Measurements from ENCODE around the gene CDK12.
"Not testable (repeated sequence)": the region's sequence is repeated elsewhere in the genome, so short reads cannot be mapped to it uniquely, and the experiment has no call there.

The CDK12 gene

DNA sequence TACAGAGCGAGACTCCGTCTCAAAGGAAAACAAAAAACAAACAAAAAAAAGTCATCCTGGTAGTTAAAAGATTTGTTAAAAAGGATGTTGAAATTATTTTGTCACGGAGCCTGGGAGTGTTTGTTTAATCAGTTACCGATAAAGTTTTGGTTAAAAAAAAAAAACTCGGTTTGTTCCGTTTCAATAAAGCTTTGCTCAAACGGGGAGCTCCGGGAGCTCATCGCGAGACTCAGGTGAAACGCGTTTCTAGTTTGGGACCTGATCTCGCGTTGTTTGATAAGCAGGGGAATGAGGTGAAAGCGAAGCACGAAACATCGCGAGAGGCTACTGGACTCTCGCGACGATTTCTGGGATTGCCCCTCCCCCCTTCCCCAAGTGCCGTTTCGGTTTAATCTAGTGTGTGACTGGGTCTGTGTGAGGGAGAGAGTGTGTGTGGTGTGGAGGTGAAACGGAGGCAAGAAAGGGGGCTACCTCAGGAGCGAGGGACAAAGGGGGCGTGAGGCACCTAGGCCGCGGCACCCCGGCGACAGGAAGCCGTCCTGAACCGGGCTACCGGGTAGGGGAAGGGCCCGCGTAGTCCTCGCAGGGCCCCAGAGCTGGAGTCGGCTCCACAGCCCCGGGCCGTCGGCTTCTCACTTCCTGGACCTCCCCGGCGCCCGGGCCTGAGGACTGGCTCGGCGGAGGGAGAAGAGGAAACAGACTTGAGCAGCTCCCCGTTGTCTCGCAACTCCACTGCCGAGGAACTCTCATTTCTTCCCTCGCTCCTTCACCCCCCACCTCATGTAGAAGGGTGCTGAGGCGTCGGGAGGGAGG is at the start of gene CDK12:
Gene CDK12, plus strand, starts transcription at position 374 of the 813 bp plus-strand sequence. CDS start 586 bp downstream, outside the sequence.
- H3F3A ChIP-seq (ENCODE audit: low read depth), result peaks cover 3% of the 10 kb centered on the region; the same call in 1 of the 2 replicates
- peaks cover 41% of the 10 kb centered on the region for H4K20me1 ChIP-seq (ENCODE audit: insufficient read depth, low read length, poor library complexity, severe bottlenecking)
- no peaks in the 10 kb centered on the region for H3K36me3 ChIP-seq (ENCODE audit: insufficient read depth, low read length)
- peak within 1 kb of the TSS; percentile 96 for H3K9ac ChIP-seq (ENCODE audit: low read depth, low read length, poor library complexity, severe bottlenecking)
- H3K4me2 ChIP-seq (ENCODE audit: low read depth, low read length, poor library complexity, severe bottlenecking), result peak within 1 kb of the TSS; percentile 97
- no peaks in the 10 kb centered on the region for H3K9me3 ChIP-seq (ENCODE audit: insufficient read depth, low read depth, low read length)
- H3K9me2 ChIP-seq (replicated peaks; ENCODE audit: low read depth, low read length), result no peaks in the 10 kb centered on the region
- H3K27me3 ChIP-seq (ENCODE audit: insufficient read depth, low read length, poor library complexity, severe bottlenecking), result no peaks in the 10 kb centered on the region
- peak within 1 kb of the TSS; percentile 100 for H2AFZ ChIP-seq (ENCODE audit: low read length)
- H3K4me1 ChIP-seq (ENCODE audit: insufficient read depth, low read length, poor library complexity, severe bottlenecking), result peaks cover 22% of the 10 kb centered on the region
- peaks cover 50% of the 10 kb centered on the region for H3K79me2 ChIP-seq (ENCODE audit: insufficient read depth, low read length)
- no peak for TF ChIP-seq EZH2phosphoT487 (IDR thresholded peaks at IDR 0.05; ENCODE audit: borderline replicate concordance)
- no peak for TF ChIP-seq CTCF (conservative IDR thresholded peaks at IDR 0.05; ENCODE audit: low read length)
- peak within 1 kb of the TSS; percentile 95 for H3K4me3 ChIP-seq (ENCODE audit: low read length, poor library complexity, severe bottlenecking)

- no peaks in the 10 kb centered on the region for H3K9me2 ChIP-seq (replicated peaks; ENCODE audit: low read depth, low read length)
- H3K4me2 ChIP-seq (ENCODE audit: low read depth, low read length, poor library complexity, severe bottlenecking), result no peak overlapping the region
- H3K79me2 ChIP-seq (ENCODE audit: insufficient read depth, low read length), result no peaks in the 10 kb centered on the region
- no peak overlapping the region for H2AFZ ChIP-seq (ENCODE audit: low read length)
- H4K20me1 ChIP-seq (ENCODE audit: insufficient read depth, low read length, poor library complexity, severe bottlenecking), result no peaks in the 10 kb centered on the region
- no peaks in the 10 kb centered on the region for H3K9me3 ChIP-seq (ENCODE audit: insufficient read depth, low read depth, low read length)
- H3K27me3 ChIP-seq (ENCODE audit: insufficient read depth, low read length, poor library complexity, severe bottlenecking), result no peaks in the 10 kb centered on the region
- TF ChIP-seq CTCF (conservative IDR thresholded peaks at IDR 0.05; ENCODE audit: low read length) (no peak), EZH2phosphoT487 (IDR thresholded peaks at IDR 0.05; ENCODE audit: borderline replicate concordance) (no peak)
- H3K4me3 ChIP-seq (ENCODE audit: low read length, poor library complexity, severe bottlenecking), result no peak overlapping the region
- no peak overlapping the region for H3K9ac ChIP-seq (ENCODE audit: low read depth, low read length, poor library complexity, severe bottlenecking)
- no peaks in the 10 kb centered on the region for H3F3A ChIP-seq (ENCODE audit: low read depth)
- H3K4me1 ChIP-seq (ENCODE audit: insufficient read depth, low read length, poor library complexity, severe bottlenecking), result no peaks in the 10 kb centered on the region
- peaks cover 71% of the 10 kb centered on the region; the same call in 1 of the 2 replicates for H3K36me3 ChIP-seq (ENCODE audit: insufficient read depth, low read length)
These were observed 45.1 kb upstream of the CDK12 start for GRCh38 chr17:39416141-39416540.

DNA sequence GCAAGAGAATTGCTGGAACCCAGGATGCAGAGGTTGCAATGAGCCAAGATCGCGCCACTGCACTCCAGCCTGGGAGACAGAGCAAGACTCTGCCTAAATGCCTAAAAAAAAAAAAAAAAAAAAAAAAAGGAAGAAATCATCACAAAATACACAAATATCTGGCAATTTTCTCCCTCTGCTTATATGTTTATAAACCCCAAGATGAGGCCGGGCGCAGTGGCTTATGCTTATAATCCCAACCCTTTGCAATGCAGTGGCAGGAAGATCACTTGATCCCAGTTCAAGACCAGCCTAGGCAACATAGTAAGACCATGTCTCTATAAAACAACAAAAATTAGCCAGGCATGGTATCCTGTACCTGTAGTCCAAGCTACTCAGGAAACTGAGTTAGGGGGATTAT is 31.7 kb upstream of the CDK12 start:
- Histone ChIP-seq H3K79me2 (ENCODE audit: insufficient read depth, low read length) (no peaks in the 10 kb centered on the region), H3K9me3 (ENCODE audit: insufficient read depth, low read depth, low read length) (no peaks in the 10 kb centered on the region), H3K9me2 (replicated peaks; ENCODE audit: low read depth, low read length) (no peaks in the 10 kb centered on the region), H3K4me1 (ENCODE audit: insufficient read depth, low read length, poor library complexity, severe bottlenecking) (no peaks in the 10 kb centered on the region), H3F3A (ENCODE audit: low read depth) (no peaks in the 10 kb centered on the region), H3K9ac (ENCODE audit: low read depth, low read length, poor library complexity, severe bottlenecking) (no peak overlapping the region), H3K4me2 (ENCODE audit: low read depth, low read length, poor library complexity, severe bottlenecking) (no peak overlapping the region), H3K27me3 (ENCODE audit: insufficient read depth, low read length, poor library complexity, severe bottlenecking) (no peaks in the 10 kb centered on the region), H3K4me3 (ENCODE audit: low read length, poor library complexity, severe bottlenecking) (no peak overlapping the region), H2AFZ (ENCODE audit: low read length) (no peak overlapping the region), H3K36me3 (ENCODE audit: insufficient read depth, low read length) (peaks cover 76% of the 10 kb centered on the region), H4K20me1 (ENCODE audit: insufficient read depth, low read length, poor library complexity, severe bottlenecking) (no peaks in the 10 kb centered on the region)
- TF ChIP-seq CTCF (conservative IDR thresholded peaks at IDR 0.05; ENCODE audit: low read length) (no peak), EZH2phosphoT487 (IDR thresholded peaks at IDR 0.05; ENCODE audit: borderline replicate concordance) (no peak)

GRCh38 chr17:39439868-39440267 is 21.4 kb upstream of the CDK12 start:
- peaks cover 72% of the 10 kb centered on the region; the same call in 1 of the 2 replicates for H3K36me3 ChIP-seq (ENCODE audit: insufficient read depth, low read length)
- not testable (repeated sequence) for H4K20me1 ChIP-seq (ENCODE audit: insufficient read depth, low read length, poor library complexity, severe bottlenecking)

More at GRCh38 chr17:39439868-39440267, 21.4 kb upstream of the CDK12 start:
- not testable (repeated sequence) for H3K4me1 ChIP-seq (ENCODE audit: insufficient read depth, low read length, poor library complexity, severe bottlenecking); H3K27me3 ChIP-seq (ENCODE audit: insufficient read depth, low read length, poor library complexity, severe bottlenecking); H3K4me3 ChIP-seq (ENCODE audit: low read length, poor library complexity, severe bottlenecking); H3K9me2 ChIP-seq (replicated peaks; ENCODE audit: low read depth, low read length); H2AFZ ChIP-seq (ENCODE audit: low read length); H3K9me3 ChIP-seq (ENCODE audit: insufficient read depth, low read depth, low read length); H3F3A ChIP-seq (ENCODE audit: low read depth); H3K4me2 ChIP-seq (ENCODE audit: low read depth, low read length, poor library complexity, severe bottlenecking); H3K9ac ChIP-seq (ENCODE audit: low read depth, low read length, poor library complexity, severe bottlenecking)
- peaks cover 12% of the 10 kb centered on the region; the same call in 1 of the 2 replicates for H3K79me2 ChIP-seq (ENCODE audit: insufficient read depth, low read length)
